HTR-8/SVneo (cell line): ENCODE measurements around the gene NSL1.
"Not testable (repeated sequence)": the region's sequence is repeated elsewhere in the genome, so short reads cannot be mapped to it uniquely, and the experiment has no call there.

Source experiments
- DNase-seq: peaks from one replicate; pipeline ENCODE4 v3.0.0; 2011; ENCODE audit warnings: low spot score, mixed read lengths; ENCODE audit not compliant: insufficient read length
- FAIRE-seq: peaks from 2 replicates; lab custom pipeline; 2011; peaks lifted over from hg19 to GRCh38; lab: Jason Lieb, UNC

Gene NSL1

GRCh38 chr1:212785871-212786270 lies 5.7 kb downstream of the NSL1 start:
- FAIRE-seq, result no peak
- DNase-seq, result no peak

- no peak for DNase-seq
- no peak for FAIRE-seq
These were observed 7.6 kb downstream of the NSL1 start for GRCh38 chr1:212783976-212784375.

- DNase-seq (peak; percentile 25), FAIRE-seq (no peak)
These were observed 9.0 kb downstream of the NSL1 start for GRCh38 chr1:212782422-212783154.

GRCh38 chr1:212781225-212781624 lies 10.4 kb downstream of the NSL1 start:
- FAIRE-seq (no peak), DNase-seq (no peak)

- FAIRE-seq, result no peak
These were observed 10.8 kb downstream of the NSL1 start for GRCh38 chr1:212780759-212781158.

GRCh38 chr1:212779086-212779485 lies 12.5 kb downstream of the NSL1 start:
- not testable (repeated sequence) for FAIRE-seq, DNase-seq

More at GRCh38 chr1:212780759-212781158, 10.8 kb downstream of the NSL1 start:
- DNase-seq, result no peak

- FAIRE-seq (no peak), DNase-seq (no peak)
These were observed 14.4 kb downstream of the NSL1 start for GRCh38 chr1:212777151-212777550.

GRCh38 chr1:212775241-212775640 lies 16.3 kb downstream of the NSL1 start:
- no peak for DNase-seq
- FAIRE-seq, result no peak

GRCh38 chr1:212774584-212774983 lies 17.0 kb downstream of the NSL1 start:
- FAIRE-seq (no peak), DNase-seq (no peak)

- DNase-seq, result no peak
- FAIRE-seq, result no peak
These were observed 18.6 kb downstream of the NSL1 start for GRCh38 chr1:212773011-212773410.

- FAIRE-seq, result no peak
- no peak for DNase-seq
These were observed 20.2 kb downstream of the NSL1 start for GRCh38 chr1:212771341-212771740.

GRCh38 chr1:212769459-212770167 lies 22.0 kb downstream of the NSL1 start:
- FAIRE-seq, result no peak
- DNase-seq, result no peak

GRCh38 chr1:212766825-212767224 lies 24.8 kb downstream of the NSL1 start:
- not testable (repeated sequence) for DNase-seq, FAIRE-seq

- FAIRE-seq, DNase-seq: not testable (repeated sequence)
These were observed 26.8 kb downstream of the NSL1 start for GRCh38 chr1:212764718-212765281.

- DNase-seq (no peak), FAIRE-seq (no peak)
These were observed 28.7 kb downstream of the NSL1 start for GRCh38 chr1:212762839-212763238.

- no peak for DNase-seq
- FAIRE-seq, result no peak
These were observed 29.3 kb downstream of the NSL1 start for GRCh38 chr1:212762234-212762633.

- no peak for DNase-seq
- no peak for FAIRE-seq
These were observed 31.3 kb downstream of the NSL1 start for GRCh38 chr1:212760126-212760823.

- DNase-seq (no peak), FAIRE-seq (no peak)
These were observed 31.9 kb downstream of the NSL1 start for GRCh38 chr1:212759683-212760082.

GRCh38 chr1:212754680-212755079 lies 36.9 kb downstream of the NSL1 start:
- DNase-seq, result no peak
- no peak for FAIRE-seq

GRCh38 chr1:212754193-212754592 lies 37.4 kb downstream of the NSL1 start:
- no peak for FAIRE-seq
- DNase-seq, result no peak

GRCh38 chr1:212753749-212754148 lies 37.8 kb downstream of the NSL1 start:
- FAIRE-seq (no peak), DNase-seq (no peak)
